ENCODE measurements around the gene TMEM191C.
"Not testable (repeated sequence)": the region's sequence is repeated elsewhere in the genome, so short reads cannot be mapped to it uniquely, and the experiment has no call there.

The TMEM191C gene

GRCh38 chr22:21467337-21468193 lies at the start of gene TMEM191C:
Gene TMEM191C (plus strand): TSS chr22:21467387. CDS start chr22:21467460, 73 bp downstream.
- in situ Hi-C loops (cut with MboI; ENCODE audit: low sequenced_read_pairs); H3K27me3 ChIP-seq (ENCODE audit: low read depth); H3K4me1 ChIP-seq; H3K36me3 ChIP-seq (replicated peaks); H3K9me3 ChIP-seq; DNase-seq (ENCODE audit: low spot score in 2 of 2): not testable (repeated sequence)
- peak within 1 kb of the TSS; percentile 28 for H3K4me3 ChIP-seq

- in situ Hi-C loops (cut with MboI; ENCODE audit: low sequenced_read_pairs), result not testable (repeated sequence)
These were observed 49.3 kb upstream of the TMEM191C start for GRCh38 chr22:21417853-21418252.

GRCh38 chr22:21418974-21419638 lies 48.1 kb upstream of the TMEM191C start:
- in situ Hi-C loops (cut with MboI; ENCODE audit: low sequenced_read_pairs); H3K36me3 ChIP-seq (replicated peaks); H3K9me3 ChIP-seq; H3K27me3 ChIP-seq (ENCODE audit: low read depth); H3K4me1 ChIP-seq; H3K4me3 ChIP-seq; DNase-seq (ENCODE audit: low spot score in 2 of 2): not testable (repeated sequence)

More at GRCh38 chr22:21417853-21418252, 49.3 kb upstream of the TMEM191C start:
- not testable (repeated sequence) for H3K9me3 ChIP-seq; H3K36me3 ChIP-seq (replicated peaks); H3K27me3 ChIP-seq (ENCODE audit: low read depth); H3K4me1 ChIP-seq
- DNase-seq (ENCODE audit: low spot score in 2 of 2), result peak in 1 of 2 experiments; percentile 58
- peak overlapping the region; percentile 40 for H3K4me3 ChIP-seq

- H3K27me3 ChIP-seq (ENCODE audit: low read depth); in situ Hi-C loops (cut with MboI; ENCODE audit: low sequenced_read_pairs); H3K4me3 ChIP-seq; H3K9me3 ChIP-seq; H3K36me3 ChIP-seq (replicated peaks); H3K4me1 ChIP-seq: not testable (repeated sequence)
- peak in 1 of 2 experiments; percentile 18 for DNase-seq (ENCODE audit: low spot score in 2 of 2)
These were observed 46.9 kb upstream of the TMEM191C start for GRCh38 chr22:21420180-21420763.

- H3K36me3 ChIP-seq (replicated peaks); DNase-seq (ENCODE audit: low spot score in 2 of 2); H3K9me3 ChIP-seq; H3K4me3 ChIP-seq; H3K27me3 ChIP-seq (ENCODE audit: low read depth); in situ Hi-C loops (cut with MboI; ENCODE audit: low sequenced_read_pairs); H3K4me1 ChIP-seq: not testable (repeated sequence)
These were observed 43.0 kb upstream of the TMEM191C start for GRCh38 chr22:21424084-21424709.

- DNase-seq (ENCODE audit: low spot score in 2 of 2); in situ Hi-C loops (cut with MboI; ENCODE audit: low sequenced_read_pairs); H3K4me1 ChIP-seq; H3K27me3 ChIP-seq (ENCODE audit: low read depth); H3K9me3 ChIP-seq; H3K4me3 ChIP-seq; H3K36me3 ChIP-seq (replicated peaks): not testable (repeated sequence)
These were observed 32.6 kb upstream of the TMEM191C start for GRCh38 chr22:21434378-21435233.

GRCh38 chr22:21435998-21436810 lies 31.0 kb upstream of the TMEM191C start:
- H3K36me3 ChIP-seq (replicated peaks); in situ Hi-C loops (cut with MboI; ENCODE audit: low sequenced_read_pairs); H3K9me3 ChIP-seq; H3K4me1 ChIP-seq; H3K27me3 ChIP-seq (ENCODE audit: low read depth); H3K4me3 ChIP-seq: not testable (repeated sequence)
- DNase-seq (ENCODE audit: low spot score in 2 of 2), result peak in 1 of 2 experiments; percentile 13

- H3K36me3 ChIP-seq (replicated peaks); H3K4me3 ChIP-seq; DNase-seq (ENCODE audit: low spot score in 2 of 2); in situ Hi-C loops (cut with MboI; ENCODE audit: low sequenced_read_pairs); H3K27me3 ChIP-seq (ENCODE audit: low read depth); H3K9me3 ChIP-seq; H3K4me1 ChIP-seq: not testable (repeated sequence)
These were observed 29.2 kb upstream of the TMEM191C start for GRCh38 chr22:21438013-21438412.

GRCh38 chr22:21440018-21440636 lies 27.1 kb upstream of the TMEM191C start:
- H3K36me3 ChIP-seq (replicated peaks), result peaks cover 23% of the 10 kb centered on the region
- in situ Hi-C loops (cut with MboI; ENCODE audit: low sequenced_read_pairs); H3K4me1 ChIP-seq; H3K27me3 ChIP-seq (ENCODE audit: low read depth); DNase-seq (ENCODE audit: low spot score in 2 of 2); H3K9me3 ChIP-seq; H3K4me3 ChIP-seq: not testable (repeated sequence)

- H3K36me3 ChIP-seq (replicated peaks), result peaks cover 28% of the 10 kb centered on the region
- in situ Hi-C loops (cut with MboI; ENCODE audit: low sequenced_read_pairs); H3K27me3 ChIP-seq (ENCODE audit: low read depth); H3K4me1 ChIP-seq; H3K9me3 ChIP-seq; DNase-seq (ENCODE audit: low spot score in 2 of 2); H3K4me3 ChIP-seq: not testable (repeated sequence)
These were observed 26.5 kb upstream of the TMEM191C start for GRCh38 chr22:21440676-21441075.

- peak in 1 of 2 experiments; percentile 2 for DNase-seq (ENCODE audit: low spot score in 2 of 2)
- in situ Hi-C loops (cut with MboI; ENCODE audit: low sequenced_read_pairs), result not testable (repeated sequence)
These were observed 26.0 kb upstream of the TMEM191C start for GRCh38 chr22:21441170-21441569.

GRCh38 chr22:21442123-21442522 lies 25.1 kb upstream of the TMEM191C start:
- DNase-seq (ENCODE audit: low spot score in 2 of 2); H3K4me3 ChIP-seq; H3K4me1 ChIP-seq; in situ Hi-C loops (cut with MboI; ENCODE audit: low sequenced_read_pairs); H3K27me3 ChIP-seq (ENCODE audit: low read depth); H3K9me3 ChIP-seq: not testable (repeated sequence)
- H3K36me3 ChIP-seq (replicated peaks), result peaks cover 42% of the 10 kb centered on the region

More at GRCh38 chr22:21441170-21441569, 26.0 kb upstream of the TMEM191C start:
- not testable (repeated sequence) for H3K27me3 ChIP-seq (ENCODE audit: low read depth); H3K9me3 ChIP-seq; H3K4me1 ChIP-seq; H3K4me3 ChIP-seq
- peaks cover 33% of the 10 kb centered on the region for H3K36me3 ChIP-seq (replicated peaks)

Data from HAP-1 (cell line).